D721Med (cell line): Measurements from ENCODE around the gene TUBB.
"Not testable (repeated sequence)": the region's sequence is repeated elsewhere in the genome, so short reads cannot be mapped to it uniquely, and the experiment has no call there.

ENCODE experiments used
- DNase-seq: peaks from one replicate; pipeline ENCODE4 v3.0.0; 2011; ENCODE audit warnings: low spot score; ENCODE audit not compliant: insufficient read length
- FAIRE-seq: peaks from 2 replicates; lab custom pipeline; 2011; peaks lifted over from hg19 to GRCh38; lab: Jason Lieb, UNC
- TF ChIP-seq, protein P1 (sequence below): IDR thresholded peaks from 2 replicates; pipeline ENCODE4 v1.5.1; 2012; ENCODE audit warnings: mild to moderate bottlenecking, control low read depth; ENCODE audit not compliant: insufficient read depth; ENCODE audit errors: missing control alignments

Gene TUBB

DNA sequence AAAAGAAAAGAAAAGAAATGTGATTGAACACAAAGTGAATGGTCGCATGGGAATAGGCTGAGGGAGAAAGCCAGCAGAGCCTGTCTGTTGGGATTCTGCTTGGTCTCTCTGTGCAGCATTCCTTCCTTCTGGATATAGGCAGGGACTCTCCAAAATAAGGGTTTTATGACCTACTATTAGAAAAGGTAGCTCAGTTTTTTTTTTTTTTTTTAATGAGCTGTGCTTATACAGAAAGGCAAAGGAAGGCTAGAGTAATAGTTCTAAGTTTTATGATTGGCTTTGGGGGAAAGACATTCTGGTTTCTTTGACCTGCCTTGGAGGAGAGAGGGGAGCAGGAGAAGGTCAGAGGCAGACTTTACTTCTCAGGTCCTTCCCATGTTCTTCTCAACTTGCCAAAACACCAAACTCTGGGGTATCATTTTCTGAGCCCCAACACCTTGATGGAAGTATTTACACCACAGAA lies 43.0 kb downstream of the TUBB start:
- TF ChIP-seq, protein P1, sequence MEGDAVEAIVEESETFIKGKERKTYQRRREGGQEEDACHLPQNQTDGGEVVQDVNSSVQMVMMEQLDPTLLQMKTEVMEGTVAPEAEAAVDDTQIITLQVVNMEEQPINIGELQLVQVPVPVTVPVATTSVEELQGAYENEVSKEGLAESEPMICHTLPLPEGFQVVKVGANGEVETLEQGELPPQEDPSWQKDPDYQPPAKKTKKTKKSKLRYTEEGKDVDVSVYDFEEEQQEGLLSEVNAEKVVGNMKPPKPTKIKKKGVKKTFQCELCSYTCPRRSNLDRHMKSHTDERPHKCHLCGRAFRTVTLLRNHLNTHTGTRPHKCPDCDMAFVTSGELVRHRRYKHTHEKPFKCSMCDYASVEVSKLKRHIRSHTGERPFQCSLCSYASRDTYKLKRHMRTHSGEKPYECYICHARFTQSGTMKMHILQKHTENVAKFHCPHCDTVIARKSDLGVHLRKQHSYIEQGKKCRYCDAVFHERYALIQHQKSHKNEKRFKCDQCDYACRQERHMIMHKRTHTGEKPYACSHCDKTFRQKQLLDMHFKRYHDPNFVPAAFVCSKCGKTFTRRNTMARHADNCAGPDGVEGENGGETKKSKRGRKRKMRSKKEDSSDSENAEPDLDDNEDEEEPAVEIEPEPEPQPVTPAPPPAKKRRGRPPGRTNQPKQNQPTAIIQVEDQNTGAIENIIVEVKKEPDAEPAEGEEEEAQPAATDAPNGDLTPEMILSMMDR = no peak
- FAIRE-seq (no peak), DNase-seq (no peak)

DNA sequence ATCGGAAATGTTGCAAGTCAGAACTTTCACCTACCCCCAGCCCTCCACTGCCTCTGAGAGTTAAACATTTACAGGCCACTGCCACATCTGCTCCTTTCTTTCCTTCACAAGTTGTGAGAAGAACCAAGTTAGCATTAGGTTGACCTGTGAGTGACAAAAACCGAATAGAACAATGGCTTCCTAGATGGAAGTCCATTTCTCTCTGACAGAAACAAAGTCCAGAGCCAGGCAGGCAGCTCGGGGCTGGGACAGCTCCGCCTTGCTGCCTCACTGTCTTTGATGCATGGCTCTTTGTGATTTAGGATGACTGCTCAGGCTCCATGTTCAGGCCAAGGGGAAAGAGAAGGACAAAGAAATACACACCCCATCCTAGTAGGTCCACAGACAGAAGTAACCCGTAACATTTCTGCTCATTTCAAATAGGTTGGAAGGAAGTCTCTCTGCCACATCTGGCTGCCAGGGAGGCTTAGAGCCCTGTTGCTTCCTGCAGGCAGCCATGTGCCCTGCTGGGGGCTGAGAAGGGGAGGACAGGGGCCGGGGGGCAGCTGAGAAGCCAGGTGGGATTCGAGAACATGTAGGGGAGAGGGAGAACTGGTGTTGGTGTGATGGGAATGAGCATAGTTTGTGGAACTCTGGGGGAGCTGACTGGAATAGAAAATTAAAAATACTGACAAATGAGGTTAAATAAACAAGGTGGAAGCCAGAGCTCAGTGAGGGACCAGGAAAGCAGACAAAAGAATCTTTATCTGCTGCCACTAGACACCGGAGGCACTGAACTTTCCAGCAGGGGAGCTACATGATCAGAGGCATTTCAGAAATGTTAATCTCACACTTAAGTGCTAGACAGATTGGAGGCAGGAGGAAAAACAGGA lies 43.7 kb downstream of the TUBB start:
- DNase-seq (peak; percentile 28), FAIRE-seq (no peak)
- TF ChIP-seq, protein P1 = no peak

DNA sequence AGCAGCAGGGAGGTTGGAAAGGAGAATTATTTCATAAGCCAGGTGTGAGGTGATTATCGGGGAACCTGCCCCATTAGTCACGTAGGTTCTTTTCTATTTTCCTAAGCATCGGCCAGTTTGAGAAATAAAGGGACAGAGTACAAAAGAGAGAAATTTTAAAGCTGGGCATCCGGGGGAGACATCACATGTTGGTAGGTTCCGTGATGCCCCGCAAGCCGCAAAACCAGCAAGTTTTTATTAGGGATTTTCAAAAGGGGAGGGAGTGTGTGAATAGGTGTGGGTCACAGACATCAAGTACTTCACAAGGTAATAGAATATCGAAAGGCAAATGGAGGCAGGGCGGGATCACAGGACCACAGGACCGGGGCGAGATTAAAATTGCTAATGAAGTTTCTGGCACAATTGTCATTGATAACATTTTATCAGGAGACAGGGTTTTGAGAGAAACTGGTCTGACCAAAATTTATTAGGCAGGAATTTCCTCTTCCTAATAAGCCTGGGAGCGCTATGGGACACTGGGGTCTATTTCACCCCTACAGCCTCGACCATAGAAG lies 44.4 kb downstream of the TUBB start:
- not testable (repeated sequence) for DNase-seq, FAIRE-seq

DNA sequence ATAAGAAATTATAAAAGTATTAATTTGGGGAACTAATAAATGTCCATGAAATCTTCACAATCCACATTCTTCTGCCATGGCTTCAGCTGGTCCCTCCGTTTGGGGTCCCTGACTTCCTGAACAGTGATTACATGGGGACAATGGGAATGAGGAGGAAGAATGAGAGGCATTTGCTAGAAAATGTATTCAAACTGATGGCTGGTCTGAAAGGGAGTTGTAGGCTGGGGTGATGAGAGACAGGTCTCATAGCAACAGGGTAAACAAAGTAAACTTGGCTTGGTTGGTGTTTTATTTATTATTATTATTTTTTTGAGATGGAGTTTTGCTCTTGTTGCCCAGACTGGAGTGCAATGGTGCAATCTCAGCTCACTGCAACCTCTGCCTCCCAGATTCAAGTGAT lies 45.3 kb downstream of the TUBB start:
- not testable (repeated sequence) for FAIRE-seq, DNase-seq

DNA sequence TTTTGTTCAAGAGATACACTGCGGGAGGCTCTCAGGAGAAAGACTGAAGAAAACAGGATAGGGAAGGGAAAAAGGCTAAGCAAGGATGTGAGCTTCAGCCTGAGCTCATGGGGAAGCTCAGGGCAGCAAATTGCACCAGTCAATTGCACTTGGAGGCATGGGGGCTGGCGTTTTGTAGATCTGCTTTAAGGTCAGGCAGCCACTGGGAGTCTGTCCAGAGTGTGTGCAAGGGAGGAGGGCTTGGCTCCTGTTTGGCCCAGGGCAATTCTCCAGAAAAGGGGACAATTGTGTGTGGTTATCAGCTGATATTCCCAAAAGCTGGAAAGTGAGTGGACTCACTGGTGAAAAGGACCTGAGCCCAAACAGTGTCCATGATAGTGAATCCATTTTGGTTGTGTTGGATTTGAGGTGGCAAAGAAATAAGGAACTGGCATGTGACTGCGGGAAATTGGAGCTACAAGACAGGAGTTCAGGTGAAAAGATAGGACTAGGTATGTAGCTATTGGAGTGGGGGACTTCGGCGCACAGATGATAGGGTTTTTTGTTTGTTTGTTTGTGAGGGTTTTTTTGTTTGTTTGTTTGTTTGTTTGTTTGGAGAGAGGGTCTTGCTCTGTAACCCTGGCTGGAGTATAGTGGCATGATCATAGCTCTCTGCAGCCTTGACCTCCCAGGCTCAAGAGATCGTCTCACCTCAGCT lies 46.5 kb downstream of the TUBB start:
- DNase-seq = no peak
- FAIRE-seq = no peak
- TF ChIP-seq, protein P1 = no peak

DNA sequence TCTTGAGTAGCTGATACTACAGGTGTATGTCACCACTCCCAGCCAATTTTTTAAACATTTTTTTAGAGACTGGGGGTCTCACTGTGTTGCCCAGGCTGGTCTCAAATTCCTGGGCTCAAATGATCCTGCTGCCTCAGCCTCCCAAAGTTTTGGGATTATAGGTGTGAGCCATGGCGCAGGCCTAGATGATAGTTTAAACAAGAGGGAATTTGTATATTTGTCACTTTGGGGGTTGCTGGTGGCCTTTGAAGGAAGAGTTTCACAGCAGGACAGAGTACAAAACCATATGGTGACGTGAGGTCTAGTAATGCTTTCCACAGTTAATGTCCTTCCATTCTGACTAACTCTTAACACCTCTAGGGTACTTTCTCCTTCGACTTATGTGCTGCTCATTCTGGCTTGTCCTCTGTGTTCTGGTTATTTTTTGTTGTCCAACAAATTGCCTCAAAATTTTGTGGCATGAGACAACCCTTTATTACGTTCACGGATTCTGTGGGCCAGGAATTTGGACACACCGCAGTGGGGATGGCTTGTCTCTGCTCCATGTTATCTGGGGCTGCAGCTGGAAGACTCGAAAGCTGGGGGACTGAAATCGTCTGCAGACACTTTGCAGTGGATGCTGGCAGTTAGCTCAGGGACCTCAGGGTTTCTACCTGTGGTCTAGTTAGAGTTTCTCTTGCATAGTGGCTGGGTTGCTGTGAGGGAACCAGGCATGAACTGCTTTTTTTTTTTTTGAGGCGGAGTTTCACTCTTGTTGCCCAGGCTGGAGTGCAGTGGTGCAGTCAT lies 47.2 kb downstream of the TUBB start:
- TF ChIP-seq, protein P1 = no peak
- DNase-seq = no peak
- no peak for FAIRE-seq

DNA sequence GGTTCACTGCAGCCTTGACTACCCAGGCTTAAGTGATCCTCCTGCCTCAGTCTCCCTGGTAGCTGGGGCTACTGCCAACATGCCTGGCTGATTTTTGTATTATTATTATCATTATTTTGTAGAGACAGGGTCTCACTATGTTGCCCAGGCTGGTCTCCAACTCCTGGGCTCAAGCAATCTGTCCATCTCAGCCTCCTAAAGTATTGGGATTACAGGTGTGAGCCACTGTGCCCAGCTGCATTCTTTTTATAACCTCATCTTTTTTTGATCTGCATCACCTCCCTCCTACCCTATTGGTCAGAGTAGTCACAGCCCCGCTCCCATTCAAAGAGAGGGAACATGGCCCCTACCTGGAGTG lies 47.8 kb downstream of the TUBB start:
- FAIRE-seq = no peak

More for the DNA sequence above, 47.8 kb downstream of the TUBB start:
- no peak for DNase-seq
- TF ChIP-seq, protein P1 = no peak
